ENCODE measurements around the gene DNMT3L. TPM values are rescaled to one million over a fixed set of nuclear protein-coding genes. Genes with fewer than 3 reads are reported as not detected.
"Not testable (repeated sequence)": the region's sequence is repeated elsewhere in the genome, so short reads cannot be mapped to it uniquely, and the experiment has no call there.

DNMT3L gene
- total RNA-seq, 1 donor from 2014 or later, result not detected

DNA sequence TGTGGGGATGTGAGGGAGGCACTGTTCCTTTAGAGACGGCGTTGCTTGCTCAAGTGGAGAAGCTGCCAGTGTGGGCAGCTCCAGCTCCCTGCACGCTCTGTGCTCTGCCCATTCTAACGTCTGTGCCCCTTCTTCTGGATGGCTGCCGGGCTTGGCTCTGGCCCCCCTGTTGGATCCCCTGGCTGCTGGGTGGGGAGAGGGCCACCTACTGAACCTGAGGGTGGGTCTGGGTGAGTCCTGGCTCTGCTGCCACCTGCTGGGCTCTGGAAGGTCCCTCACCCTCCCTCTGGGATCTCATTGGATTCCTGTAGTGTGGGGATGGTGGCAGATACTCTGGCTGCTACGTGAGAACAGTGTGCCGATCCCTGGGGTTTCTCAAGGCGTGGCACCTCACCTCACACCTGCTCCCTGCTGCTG, 43.2 kb upstream of the DNMT3L start:
- Mint-ChIP-seq H3K27me3 (ENCODE audit: unreplicated experiment) (no peaks in the 10 kb centered on the region), H3K4me3 (ENCODE audit: unreplicated experiment) (no peak overlapping the region), H3K4me1 (ENCODE audit: unreplicated experiment) (peaks cover 31% of the 10 kb centered on the region), H3K9me3 (ENCODE audit: unreplicated experiment) (no peaks in the 10 kb centered on the region), H3K36me3 (ENCODE audit: unreplicated experiment) (peaks cover 11% of the 10 kb centered on the region), H3K27ac (ENCODE audit: unreplicated experiment) (peak overlapping the region; percentile 63)
- TF ChIP-seq CTCF (IDR thresholded peaks at IDR 0.05), result peak; percentile 63
- no peak for DNase-seq (ENCODE audit: extremely low spot score, unreplicated experiment)

- Mint-ChIP-seq H3K9me3 (ENCODE audit: unreplicated experiment) (no peaks in the 10 kb centered on the region), H3K27ac (ENCODE audit: unreplicated experiment) (no peak overlapping the region), H3K36me3 (ENCODE audit: unreplicated experiment) (peaks cover 11% of the 10 kb centered on the region), H3K27me3 (ENCODE audit: unreplicated experiment) (no peaks in the 10 kb centered on the region), H3K4me1 (ENCODE audit: unreplicated experiment) (peaks cover 34% of the 10 kb centered on the region), H3K4me3 (ENCODE audit: unreplicated experiment) (no peak overlapping the region)
- no peak for DNase-seq (ENCODE audit: extremely low spot score, unreplicated experiment)
- no peak for TF ChIP-seq CTCF (IDR thresholded peaks at IDR 0.05)
These were observed 42.4 kb upstream of the DNMT3L start for GRCh38 chr21:44304011-44304616.

GRCh38 chr21:44303490-44303981, 41.8 kb upstream of the DNMT3L start:
- Mint-ChIP-seq H3K4me1 (ENCODE audit: unreplicated experiment) (peaks cover 36% of the 10 kb centered on the region), H3K27ac (ENCODE audit: unreplicated experiment) (no peak overlapping the region), H3K9me3 (ENCODE audit: unreplicated experiment) (no peaks in the 10 kb centered on the region), H3K27me3 (ENCODE audit: unreplicated experiment) (no peaks in the 10 kb centered on the region), H3K36me3 (ENCODE audit: unreplicated experiment) (peaks cover 11% of the 10 kb centered on the region), H3K4me3 (ENCODE audit: unreplicated experiment) (no peak overlapping the region)
- no peak for TF ChIP-seq CTCF (IDR thresholded peaks at IDR 0.05)
- DNase-seq (ENCODE audit: extremely low spot score, unreplicated experiment), result no peak

GRCh38 chr21:44302573-44303401, 41.1 kb upstream of the DNMT3L start:
- peak; percentile 26 for TF ChIP-seq CTCF (IDR thresholded peaks at IDR 0.05)
- not testable (repeated sequence) for H3K9me3 Mint-ChIP-seq (ENCODE audit: unreplicated experiment); H3K27me3 Mint-ChIP-seq (ENCODE audit: unreplicated experiment); H3K27ac Mint-ChIP-seq (ENCODE audit: unreplicated experiment); DNase-seq (ENCODE audit: extremely low spot score, unreplicated experiment); H3K36me3 Mint-ChIP-seq (ENCODE audit: unreplicated experiment)
- Mint-ChIP-seq H3K4me3 (ENCODE audit: unreplicated experiment) (peak overlapping the region; percentile 38), H3K4me1 (ENCODE audit: unreplicated experiment) (peaks cover 39% of the 10 kb centered on the region)

- TF ChIP-seq CTCF (IDR thresholded peaks at IDR 0.05), result no peak
- Mint-ChIP-seq H3K27ac (ENCODE audit: unreplicated experiment) (no peak overlapping the region), H3K27me3 (ENCODE audit: unreplicated experiment) (no peaks in the 10 kb centered on the region), H3K36me3 (ENCODE audit: unreplicated experiment) (peaks cover 3% of the 10 kb centered on the region), H3K4me1 (ENCODE audit: unreplicated experiment) (peaks cover 41% of the 10 kb centered on the region), H3K4me3 (ENCODE audit: unreplicated experiment) (peak overlapping the region; percentile 38), H3K9me3 (ENCODE audit: unreplicated experiment) (no peaks in the 10 kb centered on the region)
- DNase-seq (ENCODE audit: extremely low spot score, unreplicated experiment), result no peak
These were observed 40.3 kb upstream of the DNMT3L start for GRCh38 chr21:44301961-44302406.

Data from osteocyte (in vitro differentiated cells).